Gastroesophageal sphincter (tissue), 4 donors: Measurements from ENCODE around the gene METTL24. TPM values are rescaled to one million over a fixed set of nuclear protein-coding genes. Genes with fewer than 3 reads are reported as not detected.

Source experiments
- ATAC-seq: fragments of 150-250 bp; one replicate; pipeline ENCODE4 v1.9.1; 2016; ENCODE audit warnings: mild to moderate bottlenecking, moderate library complexity
- H3K27ac ChIP-seq, 4 donors: fragments of 200-600 bp; sonication (generic) in 3 of 4; 1 replicate in 3 of 4; 2 replicates in 1 of 4; pipeline ENCODE4 v1.5.1; 2016 to 2019
- H3K27me3 ChIP-seq: fragments of 200-600 bp; sonication (generic); one replicate; pipeline ENCODE4 v1.5.1; 2019
- H3K36me3 ChIP-seq, 2 donors: fragments of 200-600 bp; sonication (generic); one replicate each; pipeline ENCODE4 v1.5.1; 2019; ENCODE audit warnings: control low read depth in 1 of 2
- H3K4me1 ChIP-seq, 3 donors: fragments of 200-600 bp; sonication (generic); 1 replicate in 2 of 3; 2 replicates in 1 of 3; pipeline ENCODE4 v1.5.1; 2016 to 2019; ENCODE audit warnings: control low read depth in 2 of 3
- H3K4me3 ChIP-seq, 2 donors: fragments of 200-600 bp; sonication (generic); one replicate each; pipeline ENCODE4 v1.5.1; 2019; ENCODE audit warnings: mild to moderate bottlenecking in 1 of 2, moderate library complexity in 1 of 2
- H3K9me3 ChIP-seq, 3 donors: fragments of 200-600 bp; sonication (generic); one replicate each; pipeline ENCODE4 v1.5.1; 2017 to 2019; ENCODE audit warnings: control low read depth in 2 of 3
- CTCF ChIP-seq, 4 experiments: fragments of 200-600 bp in 2 of 4; fragments of 450-650 bp in 2 of 4; sonication (generic) in 1 of 4; IDR thresholded peaks; one replicate each; pipeline ENCODE4 v1.5.1; 2017 to 2019; ENCODE audit warnings: antibody characterized with exemption in 4 of 4, mild to moderate bottlenecking in 2 of 4, moderate library complexity in 2 of 4
- EP300 ChIP-seq: sonication (generic); formaldehyde crosslinking; IDR thresholded peaks from one replicate; pipeline ENCODE4 v1.6.1; 2017; ENCODE audit warnings: antibody characterized with exemption, mild to moderate bottlenecking
- POLR2A ChIP-seq, 2 donors: fragments of 450-650 bp; IDR thresholded peaks; one replicate each; pipeline ENCODE4 v1.6.1; 2017; ENCODE audit warnings: antibody characterized with exemption in 2 of 2, mild to moderate bottlenecking in 2 of 2, moderate library complexity in 1 of 2
- POLR2AphosphoS5 ChIP-seq: sonication (generic); formaldehyde crosslinking; IDR thresholded peaks from one replicate; pipeline ENCODE4 v1.6.1; 2017; ENCODE audit warnings: antibody characterized with exemption
- WGBS, 2 donors: methylation state at CpG; one replicate each; pipeline ENCODE4 v1.1.5; 2018; ENCODE audit warnings: low coverage in 1 of 2; 5-methylcytosine and 5-hydroxymethylcytosine counted together
- total RNA-seq, 4 donors: library from RNA; depleted of rRNA; stranded (reverse); fragments of >200 nt; gene quantifications; one replicate each; pipeline ENCODE4 v1.1.0, GENCODE V29; 2016

Gene METTL24
- total RNA-seq, 4 donors from 2014 or later: 18.6 to 33.6 (median 24.4) TPM

GRCh38 chr6:110319843-110320242 is 38.3 kb downstream of the METTL24 start:
- 88% methylated on average over 2 of the region's 2 CpGs; no CpG with 5 or more reads in 1 of the 2 donors for WGBS, 2 donors
- no peak for ATAC-seq

GRCh38 chr6:110319381-110319780 is 38.8 kb downstream of the METTL24 start:
- H3K9me3 ChIP-seq: no peaks in the 10 kb centered on the region
- peaks cover 0 to 39% (median 9%) of the 10 kb centered on the region in 3 donors for H3K4me1 ChIP-seq
- no peak overlapping the region for H3K4me3 ChIP-seq
- 58 to 100% methylated on average over 1 to 3 of the region's 3 CpGs for WGBS, 2 donors
- no peak for TF ChIP-seq CTCF (IDR thresholded peaks at IDR 0.05)
- TF ChIP-seq POLR2A (IDR thresholded peaks at IDR 0.05): no peak
- no peak for TF ChIP-seq EP300
- no peak for TF ChIP-seq POLR2AphosphoS5
- no peak overlapping the region for H3K27ac ChIP-seq
- H3K27me3 ChIP-seq: no peaks in the 10 kb centered on the region
- peaks cover 0 to 9% of the 10 kb centered on the region in 2 donors for H3K36me3 ChIP-seq
- no peak for ATAC-seq

More at GRCh38 chr6:110319843-110320242, 38.3 kb downstream of the METTL24 start:
- Histone ChIP-seq H3K27me3 (no peaks in the 10 kb centered on the region), H3K36me3 (peaks cover 0 to 4% of the 10 kb centered on the region in 2 donors), H3K4me1 (peaks cover 1 to 43% (median 14%) of the 10 kb centered on the region in 3 donors), H3K4me3 (no peak overlapping the region), H3K9me3 (no peaks in the 10 kb centered on the region), H3K27ac (no peak overlapping the region)
- no peak for TF ChIP-seq EP300
- no peak for TF ChIP-seq CTCF (IDR thresholded peaks at IDR 0.05)
- TF ChIP-seq POLR2A (IDR thresholded peaks at IDR 0.05): no peak
- TF ChIP-seq POLR2AphosphoS5: no peak

GRCh38 chr6:110318971-110319370 is 39.2 kb downstream of the METTL24 start:
- ATAC-seq: no peak
- no peak overlapping the region for H3K4me3 ChIP-seq
- peaks cover 0 to 10% of the 10 kb centered on the region in 2 donors for H3K36me3 ChIP-seq
- peaks cover 0 to 35% (median 5%) of the 10 kb centered on the region in 3 donors for H3K4me1 ChIP-seq
- no peak for TF ChIP-seq CTCF (IDR thresholded peaks at IDR 0.05)
- no peak for TF ChIP-seq POLR2A (IDR thresholded peaks at IDR 0.05)
- TF ChIP-seq POLR2AphosphoS5: no peak
- no peak for TF ChIP-seq EP300
- H3K9me3 ChIP-seq: no peaks in the 10 kb centered on the region
- 34 to 63% methylated on average over 3 of the region's 3 CpGs for WGBS, 2 donors
- no peak overlapping the region for H3K27ac ChIP-seq
- no peaks in the 10 kb centered on the region for H3K27me3 ChIP-seq

GRCh38 chr6:110317646-110318045 is 40.5 kb downstream of the METTL24 start:
- peaks cover 0 to 16% of the 10 kb centered on the region in 2 donors for H3K36me3 ChIP-seq
- H3K4me1 ChIP-seq: peaks cover 0 to 21% (median 0%) of the 10 kb centered on the region in 3 donors
- ATAC-seq: no peak
- TF ChIP-seq CTCF (IDR thresholded peaks at IDR 0.05) (no peak), POLR2A (IDR thresholded peaks at IDR 0.05) (no peak), EP300 (no peak), POLR2AphosphoS5 (no peak)
- H3K4me3 ChIP-seq: no peak overlapping the region
- no peaks in the 10 kb centered on the region for H3K27me3 ChIP-seq
- no peak overlapping the region for H3K27ac ChIP-seq
- 90 to 100% methylated on average over 1 to 3 of the region's 3 CpGs for WGBS, 2 donors
- H3K9me3 ChIP-seq: no peaks in the 10 kb centered on the region

- TF ChIP-seq CTCF (IDR thresholded peaks at IDR 0.05): no peak
- no peak for TF ChIP-seq POLR2A (IDR thresholded peaks at IDR 0.05)
- TF ChIP-seq EP300: no peak
- TF ChIP-seq POLR2AphosphoS5: no peak
- H3K27ac ChIP-seq: no peak overlapping the region
- H3K4me3 ChIP-seq: no peak overlapping the region
- peaks cover 0 to 16% of the 10 kb centered on the region in 2 donors for H3K36me3 ChIP-seq
- no peaks in the 10 kb centered on the region for H3K9me3 ChIP-seq
- peaks cover 0 to 17% (median 0%) of the 10 kb centered on the region in 3 donors for H3K4me1 ChIP-seq
- ATAC-seq: no peak
- no peaks in the 10 kb centered on the region for H3K27me3 ChIP-seq
- WGBS, 2 donors: 83 to 100% methylated on average over 1 of the region's 1 CpG
Measured at GRCh38 chr6:110317189-110317588, 41.0 kb downstream of the METTL24 start.
